HepG2 (cell line): ENCODE results near the gene UBE3D. TPM values are rescaled to one million over a fixed set of nuclear protein-coding genes. Genes with fewer than 3 reads are reported as not detected.

ENCODE experiments used
- ATAC-seq: fragments of 200-7000 bp; cut with Tn5 transposase; 3 replicates; pipeline ENCODE4 v1.9.1; 2020; ENCODE audit warnings: mild to moderate bottlenecking, moderate library complexity
- BruUV-seq: library from RNA; stranded (reverse); fragments of 400-500 nt; replicated peaks from 2 replicates; lab custom pipeline; 2021; lab: Mats Ljungman, UMichigan
- CTCF ChIA-PET: fragments of 300-600 bp; formaldehyde crosslinking; extraction: SDS; loops from one replicate; lab custom pipeline; 2021; ENCODE audit warnings: low total read pairs, inconsistent platforms, low intra/inter-chr PET ratio; lab: Yijun Ruan, JAX
- POLR2A ChIA-PET: fragments of 350-600 bp; sonication (Branson Sonifier 250); formaldehyde crosslinking; loops from one replicate; lab custom pipeline; 2020; ENCODE audit warnings: antibody characterized with exemption, inconsistent platforms; lab: Yijun Ruan, JAX
- DNase-seq: peaks from one replicate; pipeline ENCODE4 v3.0.0-alpha.2; 2015; ENCODE audit warnings: low spot score
- FAIRE-seq: peaks from 3 replicates; lab custom pipeline; 2011; peaks lifted over from hg19 to GRCh38; lab: Jason Lieb, UNC
- H2AFZ ChIP-seq: one replicate; pipeline ENCODE4 v1.6.1; 2011; ENCODE audit warnings: low read length, inconsistent platforms
- H3K27ac ChIP-seq: fragments of 300-600 bp; 3 replicates; pipeline ENCODE4 v1.8.0; 2011; ENCODE audit warnings: mixed run types, mild to moderate bottlenecking, mixed read lengths, low read length, inconsistent platforms; ENCODE audit not compliant: insufficient read depth; ENCODE audit errors: extremely low read length
- H3K27me3 ChIP-seq, 2 experiments: fragments of 200-600 bp in 1 of 2; 2 replicates in 1 of 2; 3 replicates in 1 of 2; pipeline versions ENCODE4 v1.6.0 to v1.8.0; 2011; ENCODE audit warnings: low read length in 2 of 2, mild to moderate bottlenecking in 2 of 2, moderate library complexity in 2 of 2, inconsistent platforms in 1 of 2; ENCODE audit not compliant: insufficient read depth in 2 of 2, control insufficient read depth in 1 of 2
- H3K36me3 ChIP-seq, 2 experiments: fragments of 200-600 bp in 1 of 2; replicated peaks in 1 of 2; 2 replicates in 1 of 2; 3 replicates in 1 of 2; pipeline versions ENCODE4 v1.5.1 to v1.8.0; 2011; ENCODE audit warnings: low read length in 2 of 2, inconsistent platforms in 1 of 2; ENCODE audit not compliant: insufficient read depth in 2 of 2, control insufficient read depth in 1 of 2
- H3K4me1 ChIP-seq: 2 replicates; pipeline ENCODE4 v1.5.1; 2012; ENCODE audit warnings: low read length, inconsistent platforms; ENCODE audit not compliant: insufficient read depth
- H3K4me2 ChIP-seq: 2 replicates; pipeline ENCODE4 v1.6.0; 2011; ENCODE audit warnings: low read depth, low read length, inconsistent platforms
- H3K4me3 ChIP-seq, 3 experiments: fragments of 200-600 bp in 1 of 3; sonication (generic), shearing (Covaris generic) in 1 of 3; replicated peaks in 1 of 3; 2 replicates each; pipeline ENCODE4 v1.5.1; 2011 to 2016; ENCODE audit warnings: low read length in 3 of 3, inconsistent platforms in 2 of 3, low read depth in 2 of 3, mild to moderate bottlenecking in 2 of 3, control low read depth in 1 of 3, mixed read lengths in 1 of 3; ENCODE audit not compliant: insufficient read depth in 1 of 3
- H3K79me2 ChIP-seq: one replicate; pipeline ENCODE4 v1.6.1; 2011; ENCODE audit warnings: low read length, inconsistent platforms; ENCODE audit not compliant: insufficient read depth
- H3K9ac ChIP-seq: 2 replicates; pipeline ENCODE4 v1.6.0; 2011; ENCODE audit warnings: mild to moderate bottlenecking, low read depth, low read length, inconsistent platforms; ENCODE audit not compliant: insufficient read depth
- H3K9me3 ChIP-seq: 2 replicates; pipeline ENCODE4 v1.5.1; 2012; ENCODE audit warnings: mild to moderate bottlenecking, low read length
- H4K20me1 ChIP-seq: 2 replicates; pipeline ENCODE4 v1.6.0; 2011; ENCODE audit warnings: inconsistent platforms, mild to moderate bottlenecking, low read length, moderate library complexity; ENCODE audit not compliant: insufficient read depth
- DMAP1 ChIP-seq: IDR thresholded peaks from 2 replicates; pipeline ENCODE4 v1.6.1; 2016
- HDAC1 ChIP-seq: sonication (generic); formaldehyde crosslinking; IDR thresholded peaks from 2 replicates; pipeline ENCODE4 v1.5.1; 2020; ENCODE audit warnings: mild to moderate bottlenecking, missing genetic modification reagents
- KLF9 ChIP-seq: IDR thresholded peaks from 2 replicates; pipeline ENCODE4 v1.6.1; 2016; ENCODE audit warnings: low read depth
- MEIS2 ChIP-seq: sonication (generic); formaldehyde crosslinking; IDR thresholded peaks from 2 replicates; pipeline ENCODE4 v1.9.0; 2021; ENCODE audit warnings: mild to moderate bottlenecking, missing genetic modification reagents
- PAX8 ChIP-seq: sonication (generic); formaldehyde crosslinking; IDR thresholded peaks from 2 replicates; pipeline ENCODE4 v1.8.0; 2022; ENCODE audit warnings: mild to moderate bottlenecking, missing genetic modification reagents, borderline replicate concordance
- SAFB2 ChIP-seq: sonication (generic); formaldehyde crosslinking; IDR thresholded peaks from 2 replicates; pipeline ENCODE4 v1.5.1; 2020; ENCODE audit warnings: missing genetic modification reagents, low read depth, mild to moderate bottlenecking, borderline replicate concordance
- YY1 ChIP-seq: IDR thresholded peaks from 2 replicates; pipeline ENCODE4 v1.6.1; 2011; ENCODE audit warnings: low read length, low read depth, moderate library complexity, mild to moderate bottlenecking; ENCODE audit not compliant: insufficient read depth, insufficient replicate concordance
- ZNF350 ChIP-seq: sonication (generic); formaldehyde crosslinking; IDR thresholded peaks from 2 replicates; pipeline ENCODE4 v1.4.0; 2020; ENCODE audit warnings: mild to moderate bottlenecking, low read depth, missing genetic modification reagents, borderline replicate concordance
- ZNF441 ChIP-seq: sonication (generic); formaldehyde crosslinking; IDR thresholded peaks from 2 replicates; pipeline ENCODE4 v1.7.0; 2021; ENCODE audit warnings: missing genetic modification reagents, borderline replicate concordance
- ZNF589 ChIP-seq: sonication (generic); formaldehyde crosslinking; conservative IDR thresholded peaks from 2 replicates; pipeline ENCODE4 v1.8.0; 2022; ENCODE audit warnings: mild to moderate bottlenecking, moderate library complexity, missing genetic modification reagents
- ZNF777 ChIP-seq: sonication (generic); formaldehyde crosslinking; IDR thresholded peaks from 2 replicates; pipeline ENCODE4 v1.4.0; 2020; ENCODE audit warnings: missing genetic modification reagents
- WGBS: methylation state at CpG from one replicate; pipeline ENCODE4 v1.1.6; 2017; ENCODE audit warnings: low lambda C conversion rate; 5-methylcytosine and 5-hydroxymethylcytosine counted together
- in situ Hi-C: cut with HindIII; loops from 2 replicates; pipeline ENCODE4 v1.10.0; 2017; ENCODE audit warnings: low pct_unique_long_range_greater_than_20kb; ENCODE audit not compliant: extremely low pct_ligation_motif_present
- intact Hi-C: fragments of 100-400 bp; cut with micrococcal nuclease; formaldehyde crosslinking; loops from one replicate; pipeline ENCODE4 v1.10.0; 2022; ENCODE audit not compliant: unreplicated experiment
- polyA plus RNA-seq, 8 experiments: library from polyadenylated mRNA; depleted of rRNA in 3 of 8; stranded (reverse) in 7 of 8; unstranded in 1 of 8; fragments of >200 nt; fragmentation: Illumina TruSeq in 4 of 8; extraction: Trizol in 4 of 8; gene quantifications; 2 replicates each; pipeline versions ENCODE4 v1.2.1 to v1.2.3, GENCODE V29; 2011 to 2016; ENCODE audit warnings: low read depth in 4 of 8, missing spikeins in 1 of 8, mixed read lengths in 1 of 8; ENCODE audit not compliant: insufficient read depth in 1 of 8
- total RNA-seq, 5 experiments: library from RNA; depleted of rRNA; stranded (reverse); fragments of >200 nt; fragmentation: Illumina TruSeq; extraction: Trizol; gene quantifications; 2 replicates each; pipeline ENCODE4 v1.2.3, GENCODE V29; 2016; ENCODE audit warnings: low read depth in 1 of 5
- TF ChIP-seq, protein P1 (sequence below): sonication (generic); formaldehyde crosslinking; IDR thresholded peaks from 2 replicates; pipeline ENCODE4 v1.9.0; 2022; ENCODE audit warnings: low read depth, missing genetic modification reagents

Gene UBE3D
- total and polyA plus RNA-seq, 2 of the 13 experiments (the other 11 are each of a cell fraction or from before 2014, with no cell fraction given) = 5.1 to 11.4 TPM

DNA sequence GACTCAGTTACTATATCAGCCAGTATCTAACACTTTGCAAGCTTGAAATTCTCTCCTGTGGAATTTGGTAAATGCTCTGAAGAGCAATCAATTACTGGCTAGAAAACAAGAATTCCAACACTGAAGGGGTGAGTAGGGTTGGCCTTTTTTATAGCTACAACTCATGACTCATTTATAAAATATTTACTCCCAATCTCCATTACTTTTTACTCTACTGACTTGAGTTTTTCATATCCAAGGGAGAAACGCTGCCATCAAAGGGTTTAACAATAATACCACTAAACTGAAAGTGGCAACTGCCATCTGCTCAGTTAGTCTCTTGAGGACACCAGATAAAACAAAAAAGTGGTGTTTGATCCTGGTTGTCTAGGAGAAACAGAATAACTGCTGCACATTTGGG lies 203.1 kb downstream of the UBE3D start:
- POLR2A ChIA-PET = no interaction called here
- intact Hi-C loops (no loop called here), in situ Hi-C loops (no loop called here)
- ATAC-seq (no peak), DNase-seq (no peak), FAIRE-seq (no peak)
- no TSS peak for BruUV-seq
- Histone ChIP-seq H2AFZ (no peak overlapping the region), H3K27me3 (no peaks in the 10 kb centered on the region), H3K4me2 (no peak overlapping the region), H3K36me3 (no peaks in the 10 kb centered on the region), H3K27ac (no peak overlapping the region), H4K20me1 (no peaks in the 10 kb centered on the region), H3K79me2 (no peaks in the 10 kb centered on the region), H3K9ac (no peak overlapping the region), H3K4me1 (no peaks in the 10 kb centered on the region), H3K4me3 (no peak overlapping the region), H3K9me3 (no peaks in the 10 kb centered on the region)
- no peak for TF ChIP-seq ZNF441 (CRISPR knock-in tag)
- no peak for TF ChIP-seq ZNF350 (CRISPR knock-in tag)
- TF ChIP-seq KLF9 = no peak
- TF ChIP-seq PAX8 (CRISPR knock-in tag) = no peak
- TF ChIP-seq DMAP1 (CRISPR knock-in tag) = no peak
- no peak for TF ChIP-seq YY1
- no peak for TF ChIP-seq MEIS2 (CRISPR knock-in tag)
- TF ChIP-seq, protein P1, sequence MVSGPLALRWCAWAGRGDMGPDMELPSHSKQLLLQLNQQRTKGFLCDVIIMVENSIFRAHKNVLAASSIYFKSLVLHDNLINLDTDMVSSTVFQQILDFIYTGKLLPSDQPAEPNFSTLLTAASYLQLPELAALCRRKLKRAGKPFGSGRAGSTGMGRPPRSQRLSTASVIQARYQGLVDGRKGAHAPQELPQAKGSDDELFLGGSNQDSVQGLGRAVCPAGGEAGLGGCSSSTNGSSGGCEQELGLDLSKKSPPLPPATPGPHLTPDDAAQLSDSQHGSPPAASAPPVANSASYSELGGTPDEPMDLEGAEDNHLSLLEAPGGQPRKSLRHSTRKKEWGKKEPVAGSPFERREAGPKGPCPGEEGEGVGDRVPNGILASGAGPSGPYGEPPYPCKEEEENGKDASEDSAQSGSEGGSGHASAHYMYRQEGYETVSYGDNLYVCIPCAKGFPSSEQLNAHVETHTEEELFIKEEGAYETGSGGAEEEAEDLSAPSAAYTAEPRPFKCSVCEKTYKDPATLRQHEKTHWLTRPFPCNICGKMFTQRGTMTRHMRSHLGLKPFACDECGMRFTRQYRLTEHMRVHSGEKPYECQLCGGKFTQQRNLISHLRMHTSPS (CRISPR knock-in tag) = no peak
- no peak for TF ChIP-seq ZNF589
- TF ChIP-seq ZNF777 (CRISPR knock-in tag) = no peak
- TF ChIP-seq HDAC1 (CRISPR knock-in tag) = no peak
- TF ChIP-seq SAFB2 (CRISPR knock-in tag) = no peak
- WGBS = 4% methylated on average over 1 of the region's 1 CpG
- CTCF ChIA-PET = no interaction called here
